Fibroblast of gingiva (primary cell): ENCODE data around the gene LRP1B.
A peak's percentile ranks its signal among the peaks of the same experiment; 100 is the strongest.
"Not testable (repeated sequence)": the region's sequence is repeated elsewhere in the genome, so short reads cannot be mapped to it uniquely, and the experiment has no call there.

Experiments used
- DNase-seq: peaks from one replicate; pipeline ENCODE4 v3.0.0-alpha.2; 2011; ENCODE audit warnings: low read depth

LRP1B gene

DNA sequence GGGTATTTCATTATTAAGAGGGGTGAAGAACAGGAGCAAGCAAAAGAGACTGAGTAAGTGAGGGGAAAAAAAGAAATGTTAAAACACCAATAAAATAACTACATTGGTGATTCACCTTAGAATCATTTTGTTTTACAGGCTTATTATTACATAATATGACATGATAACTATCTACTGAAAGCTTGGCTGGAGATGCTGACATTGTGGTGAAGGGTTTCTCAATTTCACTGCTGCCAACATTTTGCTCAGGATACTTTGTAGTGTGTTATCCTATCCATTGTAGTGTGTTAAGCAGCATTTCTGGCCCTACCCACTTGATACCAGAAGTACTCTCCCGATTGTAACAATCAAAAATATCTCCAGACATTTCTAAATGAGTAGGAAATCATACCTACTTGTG is 1786.0 kb downstream of the LRP1B start:
- DNase-seq = peak; percentile 42

DNA sequence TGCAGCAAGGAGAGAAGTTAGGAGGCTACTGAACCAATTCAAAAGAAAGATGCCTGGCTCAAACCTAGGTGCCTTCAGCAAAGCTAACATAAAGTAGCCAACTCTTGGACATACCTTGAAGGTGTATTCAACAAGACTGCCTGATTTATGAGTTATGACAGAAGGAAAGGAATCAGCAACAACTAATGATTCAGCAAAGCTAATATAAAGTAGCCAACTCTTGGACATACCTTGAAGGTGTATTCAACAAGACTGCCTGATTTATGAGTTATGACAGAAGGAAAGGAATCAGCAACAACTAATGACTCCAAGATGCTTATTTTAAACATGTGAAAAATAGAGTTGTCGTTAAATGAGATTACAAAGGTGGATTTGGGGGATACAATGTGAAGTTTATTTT is 1786.5 kb downstream of the LRP1B start:
- not testable (repeated sequence) for DNase-seq

DNA sequence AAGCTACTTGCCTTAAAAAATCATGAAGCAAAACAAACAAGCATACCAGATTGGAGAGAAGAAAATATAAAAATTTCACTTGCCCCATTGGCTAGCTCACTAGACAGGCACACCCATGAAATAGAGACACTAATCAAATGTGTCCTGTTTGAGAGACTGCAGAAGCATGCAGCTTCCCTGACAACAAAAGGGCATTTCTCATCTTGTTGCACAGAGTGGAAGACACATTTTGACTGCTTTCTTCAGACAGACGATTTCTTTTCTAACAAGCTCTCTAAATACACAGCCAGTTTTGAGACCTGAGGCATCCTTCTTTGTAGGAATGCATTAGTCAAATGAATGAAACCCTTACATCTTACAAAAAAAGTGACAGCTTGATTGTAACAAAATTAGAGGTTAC is 1792.0 kb downstream of the LRP1B start:
- no peak for DNase-seq

GRCh38 chr2:140337061-140337460 is 1793.8 kb downstream of the LRP1B start:
- DNase-seq = no peak

GRCh38 chr2:140316345-140316744 is 1814.5 kb downstream of the LRP1B start:
- no peak for DNase-seq

DNA sequence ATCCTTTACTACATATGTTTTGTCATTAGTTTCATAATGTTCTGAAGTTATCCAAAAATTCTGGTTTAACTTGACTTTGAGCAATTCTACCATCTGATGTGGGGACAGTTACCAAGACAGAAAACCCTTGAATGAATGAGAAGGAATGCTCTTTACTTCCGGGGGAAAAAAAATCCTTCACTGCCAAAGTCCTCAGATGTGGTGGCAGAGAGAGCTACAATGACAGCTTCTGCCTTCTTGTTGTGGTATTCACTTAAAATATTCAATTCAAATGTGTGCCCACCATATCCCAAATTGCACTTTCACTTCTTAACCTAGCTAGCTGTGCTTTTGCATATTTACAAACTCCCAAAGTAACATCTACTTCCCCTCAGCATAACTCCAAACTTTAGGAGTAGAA is 1818.9 kb downstream of the LRP1B start:
- no peak for DNase-seq

- DNase-seq = no peak
These were observed 1822.1 kb downstream of the LRP1B start for GRCh38 chr2:140308706-140309105.

GRCh38 chr2:140307532-140307931 is 1823.3 kb downstream of the LRP1B start:
- no peak for DNase-seq

DNA sequence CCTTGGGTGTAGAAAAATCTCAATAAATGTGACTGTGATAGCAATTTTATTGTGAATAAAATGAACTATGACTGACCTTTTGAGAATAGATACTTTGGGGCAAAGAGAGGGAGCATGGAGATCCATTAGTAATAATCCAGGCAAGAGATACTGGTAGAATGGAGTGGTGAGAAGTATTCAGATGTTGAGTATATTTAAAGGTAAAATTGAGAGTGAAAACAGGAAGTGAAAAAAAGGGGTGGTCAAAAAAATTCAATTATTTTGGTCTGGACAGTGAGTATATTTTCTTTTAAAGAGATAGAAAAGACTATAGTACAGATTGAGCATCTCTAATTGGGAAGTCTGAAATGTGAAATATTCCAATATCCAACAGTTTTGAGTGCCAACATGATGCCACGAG is 1835.0 kb downstream of the LRP1B start:
- no peak for DNase-seq

GRCh38 chr2:140288726-140289125 is 1842.1 kb downstream of the LRP1B start:
- no peak for DNase-seq

DNA sequence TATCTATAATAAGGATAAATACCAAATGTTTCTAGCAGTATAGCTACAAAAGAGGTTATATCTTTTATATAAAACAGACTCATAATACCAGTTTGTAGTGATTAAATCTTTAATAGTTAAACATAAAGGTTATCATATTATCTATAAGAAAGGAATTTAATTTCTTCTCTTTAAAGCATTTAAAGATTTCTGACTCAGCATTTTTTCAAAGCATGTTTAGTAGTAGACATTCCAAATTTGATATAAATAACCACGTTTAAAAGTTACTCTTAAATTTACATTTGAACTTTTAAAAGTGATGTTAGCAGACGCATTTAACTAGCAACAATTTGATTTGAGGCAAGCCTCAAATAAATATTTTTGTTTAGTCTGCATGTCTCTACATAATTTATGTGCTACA is 1842.6 kb downstream of the LRP1B start:
- DNase-seq = no peak

GRCh38 chr2:140286377-140286776 is 1844.4 kb downstream of the LRP1B start:
- DNase-seq = peak; percentile 22

GRCh38 chr2:140277344-140277743 is 1853.5 kb downstream of the LRP1B start:
- DNase-seq = not testable (repeated sequence)

- no peak for DNase-seq
These were observed 1854.2 kb downstream of the LRP1B start for GRCh38 chr2:140276661-140277060.

GRCh38 chr2:140275427-140275826 is 1855.4 kb downstream of the LRP1B start:
- DNase-seq = no peak

- no peak for DNase-seq
These were observed 1855.9 kb downstream of the LRP1B start for GRCh38 chr2:140274891-140275290.

DNA sequence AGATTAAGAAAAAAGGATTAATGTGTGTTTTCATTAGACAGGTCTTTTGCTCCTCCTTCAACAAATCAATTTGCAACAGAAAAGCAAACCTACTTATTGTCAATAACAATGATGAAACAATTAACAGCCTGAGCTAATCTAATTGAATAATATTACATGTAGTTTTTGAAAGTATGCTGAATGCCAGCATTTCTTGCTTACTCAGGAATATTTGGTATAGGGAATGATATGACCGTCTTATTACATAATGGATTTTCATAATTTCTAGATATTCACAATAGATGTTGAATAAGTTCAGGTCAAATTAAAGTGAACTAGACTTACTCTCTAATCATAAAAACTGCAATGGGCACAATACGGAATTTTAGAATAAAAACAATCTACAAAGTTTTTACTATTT is 1856.9 kb downstream of the LRP1B start:
- no peak for DNase-seq

DNA sequence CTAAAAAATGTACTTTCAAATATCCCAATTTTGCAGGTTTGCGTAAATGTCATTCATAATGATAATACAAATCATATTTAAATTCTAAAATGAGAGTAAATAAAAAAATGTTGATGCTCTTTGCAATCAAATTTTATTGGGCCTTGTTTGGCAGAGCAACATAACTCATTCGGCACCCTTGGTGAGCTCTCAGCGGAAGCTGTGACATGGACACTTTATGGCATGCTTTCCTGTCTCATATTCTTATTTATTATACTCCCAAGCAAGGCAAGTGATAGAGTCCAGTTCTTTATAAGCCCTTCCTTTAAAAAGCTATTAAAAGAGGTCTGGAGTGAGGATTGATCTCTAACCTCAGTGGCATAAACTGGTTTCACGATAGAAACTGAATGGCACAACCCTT is 1857.4 kb downstream of the LRP1B start:
- no peak for DNase-seq

DNA sequence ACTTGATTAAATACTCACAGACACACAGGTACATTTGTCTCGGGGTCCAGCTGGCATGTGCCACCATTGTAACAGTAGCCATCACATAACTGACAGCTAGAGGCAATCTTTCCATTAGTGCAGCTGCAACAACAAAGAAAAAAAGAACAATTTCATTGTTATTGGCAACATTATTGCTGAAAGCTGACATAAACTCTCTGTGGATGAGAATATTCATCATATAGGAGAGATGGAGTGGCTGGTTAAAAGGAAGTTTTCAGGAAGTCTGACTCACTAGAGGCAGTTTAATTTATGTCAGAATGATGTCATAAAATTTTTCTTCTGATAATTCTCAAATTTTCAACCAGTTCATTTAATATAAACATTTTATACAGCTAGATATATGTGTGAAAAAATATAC is 1860.6 kb downstream of the LRP1B start:
- no peak for DNase-seq

- no peak for DNase-seq
These were observed 1861.8 kb downstream of the LRP1B start for GRCh38 chr2:140269000-140269399.

GRCh38 chr2:140262908-140263307 is 1867.9 kb downstream of the LRP1B start:
- no peak for DNase-seq

- DNase-seq = peak; percentile 15
These were observed 1873.0 kb downstream of the LRP1B start for GRCh38 chr2:140257692-140258300.

DNA sequence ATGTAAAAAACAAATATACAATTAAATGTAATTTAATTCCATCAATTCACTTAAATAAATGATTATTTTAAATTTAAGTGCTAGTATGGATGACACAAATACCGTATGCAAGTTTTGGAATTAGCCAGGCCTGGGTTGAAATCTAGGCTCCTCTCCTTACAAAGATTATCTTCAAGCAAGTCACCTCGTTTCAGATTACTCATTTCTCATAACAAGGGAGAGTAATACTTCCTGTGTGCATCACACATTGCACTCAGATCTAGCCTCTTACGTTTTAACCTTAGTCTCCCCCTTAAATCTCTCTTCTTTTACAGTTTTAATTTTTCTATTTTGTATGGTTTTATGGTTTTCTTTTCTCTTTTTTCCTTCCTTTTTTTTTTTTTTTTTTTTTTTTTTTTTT is 1874.7 kb downstream of the LRP1B start:
- no peak for DNase-seq

DNA sequence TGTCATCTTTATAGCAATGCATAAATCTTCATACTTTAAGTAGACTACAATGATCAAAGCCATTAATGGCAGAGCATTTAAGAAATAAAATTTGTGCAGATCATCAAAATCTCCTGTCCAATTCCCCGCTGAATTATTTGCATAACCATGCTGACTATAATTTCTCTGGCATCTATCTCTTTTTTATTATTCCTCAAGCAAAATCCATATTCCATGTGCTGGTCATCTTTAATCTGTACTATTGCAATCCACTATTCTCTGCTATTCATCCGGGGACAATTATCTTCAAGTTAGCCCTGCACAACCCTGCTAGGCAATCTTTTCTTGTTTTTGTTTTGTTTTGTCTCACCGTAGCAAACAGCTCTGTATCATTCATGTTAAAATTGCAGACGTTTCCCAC is 1881.0 kb downstream of the LRP1B start:
- no peak for DNase-seq

DNA sequence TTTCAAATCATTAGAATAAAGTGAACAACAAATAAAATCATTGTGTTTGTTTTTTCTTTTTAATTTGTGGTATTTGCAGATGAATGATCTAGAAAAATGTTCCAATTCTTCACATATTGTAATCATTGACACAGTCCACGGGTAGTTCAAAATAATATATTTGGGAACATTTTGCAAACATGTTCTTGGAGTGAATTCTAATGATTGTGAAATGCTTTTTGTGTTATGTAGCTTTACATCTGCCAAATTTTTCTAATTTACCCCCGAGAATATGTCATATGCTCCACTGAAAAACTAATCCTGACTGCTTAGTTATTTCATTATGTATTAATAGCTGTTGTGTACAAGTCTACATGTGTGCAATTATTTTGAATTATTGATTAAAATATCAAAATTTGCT is 1882.2 kb downstream of the LRP1B start:
- peak; percentile 83 for DNase-seq
